ENCODE data around the gene TMEM163. TPM values are rescaled to one million over a fixed set of nuclear protein-coding genes. Genes with fewer than 3 reads are reported as not detected.

The TMEM163 gene
- total and polyA plus RNA-seq, 3 donors from 2014 or later: 24.0 to 44.3 (median 37.3) TPM

GRCh38 chr2:134690629-134691215 is 28.1 kb downstream of the TMEM163 start:
- intact Hi-C loops (cut with DNase I; ENCODE audit: low total_unique reads): no loop called here
- no peak for TF ChIP-seq POLR2A (IDR thresholded peaks at IDR 0.05)
- TF ChIP-seq, protein P1, sequence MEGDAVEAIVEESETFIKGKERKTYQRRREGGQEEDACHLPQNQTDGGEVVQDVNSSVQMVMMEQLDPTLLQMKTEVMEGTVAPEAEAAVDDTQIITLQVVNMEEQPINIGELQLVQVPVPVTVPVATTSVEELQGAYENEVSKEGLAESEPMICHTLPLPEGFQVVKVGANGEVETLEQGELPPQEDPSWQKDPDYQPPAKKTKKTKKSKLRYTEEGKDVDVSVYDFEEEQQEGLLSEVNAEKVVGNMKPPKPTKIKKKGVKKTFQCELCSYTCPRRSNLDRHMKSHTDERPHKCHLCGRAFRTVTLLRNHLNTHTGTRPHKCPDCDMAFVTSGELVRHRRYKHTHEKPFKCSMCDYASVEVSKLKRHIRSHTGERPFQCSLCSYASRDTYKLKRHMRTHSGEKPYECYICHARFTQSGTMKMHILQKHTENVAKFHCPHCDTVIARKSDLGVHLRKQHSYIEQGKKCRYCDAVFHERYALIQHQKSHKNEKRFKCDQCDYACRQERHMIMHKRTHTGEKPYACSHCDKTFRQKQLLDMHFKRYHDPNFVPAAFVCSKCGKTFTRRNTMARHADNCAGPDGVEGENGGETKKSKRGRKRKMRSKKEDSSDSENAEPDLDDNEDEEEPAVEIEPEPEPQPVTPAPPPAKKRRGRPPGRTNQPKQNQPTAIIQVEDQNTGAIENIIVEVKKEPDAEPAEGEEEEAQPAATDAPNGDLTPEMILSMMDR (IDR thresholded peaks at IDR 0.05): no peak
- Histone ChIP-seq H3K27me3 (no peaks in the 10 kb centered on the region), H3K27ac (no peak overlapping the region), H3K4me3 (no peak overlapping the region), H3K4me1 (no peaks in the 10 kb centered on the region), H3K36me3 (ENCODE audit: low read depth, missing control alignments) (no peaks in the 10 kb centered on the region), H3K9me3 (no peaks in the 10 kb centered on the region)
- WGBS, 2 donors: 90 to 92% methylated on average over 6 of the region's 6 CpGs
- no peak for DNase-seq

DNA sequence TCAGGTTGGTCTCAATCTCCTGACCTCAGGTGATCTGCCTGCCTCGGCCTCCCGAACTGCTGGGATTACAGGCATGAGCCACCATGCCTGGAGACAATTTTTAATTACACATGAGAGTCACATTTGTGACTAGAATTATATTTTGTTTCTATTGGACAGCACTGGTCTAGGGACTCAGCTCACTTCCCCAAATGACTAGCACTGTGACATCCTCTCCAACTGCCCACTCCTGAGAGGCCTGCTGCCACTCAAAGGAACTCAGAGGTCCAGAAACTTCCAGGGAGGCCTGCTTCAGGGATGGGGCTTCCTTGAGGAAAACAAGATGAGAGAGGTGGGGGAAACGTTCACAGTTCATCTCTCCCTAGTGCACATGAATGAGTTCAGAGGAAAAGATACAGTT is 29.5 kb downstream of the TMEM163 start:
- no peak overlapping the region for H3K4me3 ChIP-seq
- no peaks in the 10 kb centered on the region for H3K36me3 ChIP-seq (ENCODE audit: low read depth, missing control alignments)
- intact Hi-C loops (cut with DNase I; ENCODE audit: low total_unique reads): no loop called here
- no peaks in the 10 kb centered on the region for H3K9me3 ChIP-seq
- no peak overlapping the region for H3K27ac ChIP-seq
- H3K4me1 ChIP-seq: no peaks in the 10 kb centered on the region
- no peak for DNase-seq
- 82 to 87% methylated on average over 3 of the region's 3 CpGs for WGBS, 2 donors
- no peak for TF ChIP-seq POLR2A (IDR thresholded peaks at IDR 0.05)
- TF ChIP-seq, protein P1 (IDR thresholded peaks at IDR 0.05): no peak
- no peaks in the 10 kb centered on the region for H3K27me3 ChIP-seq

- no peak for DNase-seq
These were observed 32.8 kb downstream of the TMEM163 start for GRCh38 chr2:134685967-134686366.

GRCh38 chr2:134683561-134684112 is 35.2 kb downstream of the TMEM163 start:
- WGBS, 2 donors: 50 to 74% methylated on average over 2 of the region's 2 CpGs
- no peaks in the 10 kb centered on the region for H3K9me3 ChIP-seq
- peaks cover 17% of the 10 kb centered on the region for H3K4me1 ChIP-seq
- H3K27me3 ChIP-seq: no peaks in the 10 kb centered on the region
- TF ChIP-seq, protein P1 (IDR thresholded peaks at IDR 0.05): no peak
- no peak for TF ChIP-seq POLR2A (IDR thresholded peaks at IDR 0.05)
- intact Hi-C loops (cut with DNase I; ENCODE audit: low total_unique reads): no loop called here
- no peak overlapping the region for H3K4me3 ChIP-seq
- no peak overlapping the region for H3K27ac ChIP-seq
- DNase-seq: no peak
- no peaks in the 10 kb centered on the region for H3K36me3 ChIP-seq (ENCODE audit: low read depth, missing control alignments)

More at GRCh38 chr2:134685967-134686366, 32.8 kb downstream of the TMEM163 start:
- intact Hi-C loops (cut with DNase I; ENCODE audit: low total_unique reads): no loop called here
- H3K27ac ChIP-seq: no peak overlapping the region
- WGBS, 2 donors: 90 to 92% methylated on average over 3 of the region's 3 CpGs
- no peaks in the 10 kb centered on the region for H3K9me3 ChIP-seq
- H3K4me1 ChIP-seq: peaks cover 15% of the 10 kb centered on the region
- TF ChIP-seq POLR2A (IDR thresholded peaks at IDR 0.05): no peak
- TF ChIP-seq, protein P1 (IDR thresholded peaks at IDR 0.05): no peak
- no peaks in the 10 kb centered on the region for H3K27me3 ChIP-seq
- no peaks in the 10 kb centered on the region for H3K36me3 ChIP-seq (ENCODE audit: low read depth, missing control alignments)
- no peak overlapping the region for H3K4me3 ChIP-seq

GRCh38 chr2:134682726-134683125 is 36.1 kb downstream of the TMEM163 start:
- Histone ChIP-seq H3K4me1 (peaks cover 26% of the 10 kb centered on the region), H3K4me3 (no peak overlapping the region), H3K9me3 (no peaks in the 10 kb centered on the region), H3K27me3 (no peaks in the 10 kb centered on the region), H3K36me3 (ENCODE audit: low read depth, missing control alignments) (no peaks in the 10 kb centered on the region), H3K27ac (no peak overlapping the region)
- DNase-seq: no peak
- WGBS, 2 donors: 17 to 49% methylated on average over 3 of the region's 3 CpGs
- TF ChIP-seq, protein P1 (IDR thresholded peaks at IDR 0.05): no peak
- TF ChIP-seq POLR2A (IDR thresholded peaks at IDR 0.05): no peak
- intact Hi-C loops (cut with DNase I; ENCODE audit: low total_unique reads): no loop called here
